CD4-positive, alpha-beta T cell (primary cell): ENCODE data around the gene CGB8. TPM values are rescaled to one million over a fixed set of nuclear protein-coding genes. Genes with fewer than 3 reads are reported as not detected.

ENCODE experiments used
- ATAC-seq: fragments of 200-7000 bp; cut with Tn5 transposase; one replicate; pipeline ENCODE4 v1.10.0; 2022; ENCODE audit warnings: mild to moderate bottlenecking; ENCODE audit not compliant: poor library complexity
- CTCF ChIA-PET: fragments of 350-600 bp; sonication (Branson Sonifier 250); formaldehyde crosslinking; loops from one replicate; lab custom pipeline; 2021; ENCODE audit warnings: antibody characterized with exemption, inconsistent platforms; lab: Charles Lee
- POLR2A ChIA-PET: fragments of 350-600 bp; sonication (Branson Sonifier 250); formaldehyde crosslinking; loops from one replicate; lab custom pipeline; 2021; ENCODE audit warnings: antibody characterized with exemption, inconsistent platforms; lab: Charles Lee
- DNase-seq, 14 experiments: peaks; one replicate each; pipeline ENCODE4 v3.0.0-alpha.2; 2013 to 2020; ENCODE audit warnings: mixed read lengths in 2 of 14
- H3K27ac ChIP-seq, 2 donors: one replicate each; pipeline versions ENCODE4 v1.5.1 to v1.7.0; 2013; ENCODE audit warnings: low read length in 2 of 2, low read depth in 1 of 2, mild to moderate bottlenecking in 1 of 2
- H3K27me3 ChIP-seq, 2 experiments: 1 replicate in 1 of 2; 2 replicates in 1 of 2; pipeline versions ENCODE4 v1.6.1 to v1.7.0; 2013; ENCODE audit warnings: low read length in 2 of 2, control low read depth in 1 of 2, mild to moderate bottlenecking in 1 of 2, moderate library complexity in 1 of 2; ENCODE audit not compliant: insufficient read depth in 2 of 2, control insufficient read depth in 1 of 2
- H3K36me3 ChIP-seq: one replicate; pipeline ENCODE4 v1.6.1; 2013; ENCODE audit warnings: low read length, control low read depth; ENCODE audit not compliant: insufficient read depth
- H3K4me1 ChIP-seq: one replicate; pipeline ENCODE4 v1.6.1; 2013; ENCODE audit warnings: low read length, control low read depth; ENCODE audit not compliant: insufficient read depth
- H3K4me3 ChIP-seq: one replicate; pipeline ENCODE4 v1.5.1; 2013; ENCODE audit warnings: mild to moderate bottlenecking, low read length, moderate library complexity
- H3K9me3 ChIP-seq, 2 experiments: 1 replicate in 1 of 2; 2 replicates in 1 of 2; pipeline versions ENCODE4 v1.6.1 to v1.7.0; 2013; ENCODE audit warnings: low read length in 2 of 2, mild to moderate bottlenecking in 2 of 2, control low read depth in 1 of 2, moderate library complexity in 1 of 2; ENCODE audit not compliant: control insufficient read depth in 1 of 2, insufficient read depth in 1 of 2
- H3K27ac Mint-ChIP-seq: one replicate; pipeline ENCODE4 v1.8.0; 2020; ENCODE audit warnings: mixed read lengths
- H3K27me3 Mint-ChIP-seq: one replicate; pipeline ENCODE4 v1.8.0; 2021; ENCODE audit warnings: mixed read lengths
- H3K36me3 Mint-ChIP-seq: one replicate; pipeline ENCODE4 v1.8.0; 2021; ENCODE audit warnings: low read depth, mixed read lengths
- H3K4me1 Mint-ChIP-seq: one replicate; pipeline ENCODE4 v1.8.0; 2021; ENCODE audit warnings: low read depth, mixed read lengths
- H3K4me3 Mint-ChIP-seq: one replicate; pipeline ENCODE4 v1.8.0; 2020; ENCODE audit warnings: mild to moderate bottlenecking, mixed read lengths
- H3K9me3 Mint-ChIP-seq: one replicate; pipeline ENCODE4 v1.8.0; 2020; ENCODE audit warnings: mixed read lengths
- intact Hi-C, 2 experiments: fragments of 100-400 bp; cut with DNase I in 1 of 2; cut with micrococcal nuclease in 1 of 2; formaldehyde crosslinking; loops; one replicate each; pipeline versions ENCODE4 v1.15.1 to v1.9.0; 2023 to 2025; cut with DNase I, micrococcal nuclease
- total RNA-seq, 174 experiments: library from RNA in 2 of 174; stranded (reverse) in 2 of 174; gene quantifications; one replicate each; pipeline ENCODE4 v1.2.3 and lab custom pipeline; 2021 to 2026
- TF ChIP-seq, protein P1 (sequence below): fragments of 200-600 bp; IDR thresholded peaks from one replicate; pipeline ENCODE4 v1.8.0; 2022; ENCODE audit warnings: antibody characterized with exemption, mild to moderate bottlenecking

The CGB8 gene
- total RNA-seq, 2 experiments from 2014 or later = not detected

DNA sequence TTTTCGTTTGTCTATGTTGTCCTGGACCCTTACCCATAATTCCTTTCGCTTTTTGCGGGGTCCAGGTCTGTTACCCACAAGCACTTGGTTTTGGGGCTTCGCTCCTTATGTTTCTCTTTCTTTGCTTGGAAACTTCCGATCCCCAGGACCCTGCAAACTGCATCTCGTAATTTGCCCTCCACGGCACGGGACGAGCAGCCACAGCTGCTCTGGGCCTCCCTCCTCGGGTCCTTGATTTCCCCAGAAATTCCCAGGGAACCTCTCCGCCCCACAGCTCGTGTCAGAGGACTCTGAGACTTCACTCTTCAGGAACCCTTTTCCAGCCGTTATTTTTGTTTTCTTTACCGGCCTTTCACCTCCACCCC, 36.9 kb upstream of the CGB8 start:
- ATAC-seq (no peak), DNase-seq (no peak)
- Mint-ChIP-seq H3K27ac (peak overlapping the region; percentile 87), H3K4me3 (peak overlapping the region; percentile 86), H3K9me3 (no peaks in the 10 kb centered on the region), H3K36me3 (peaks cover 49% of the 10 kb centered on the region), H3K4me1 (peaks cover 37% of the 10 kb centered on the region), H3K27me3 (peaks cover 3% of the 10 kb centered on the region)
- Histone ChIP-seq H3K4me3 (peak overlapping the region; percentile 94), H3K4me1 (peaks cover 47% of the 10 kb centered on the region), H3K27me3 (no peaks in the 10 kb centered on the region), H3K36me3 (peaks cover 25% of the 10 kb centered on the region), H3K9me3 (no peaks in the 10 kb centered on the region), H3K27ac (peak overlapping the region; percentile 68 to 75)
- CTCF ChIA-PET = interaction anchor here (1.5 to 4.5 kb wide), 2 partner anchors 12 to 29 kb away, joined by 6 to 24 read pairs; partner anchors contain the start of gene LIN7B
- intact Hi-C loops = loop anchor here in 1 of 2 experiments (10.0 kb wide), 2 partner anchors 399 to 1719 kb away; partner anchors contain the start of gene RPL13A
- TF ChIP-seq, protein P1, sequence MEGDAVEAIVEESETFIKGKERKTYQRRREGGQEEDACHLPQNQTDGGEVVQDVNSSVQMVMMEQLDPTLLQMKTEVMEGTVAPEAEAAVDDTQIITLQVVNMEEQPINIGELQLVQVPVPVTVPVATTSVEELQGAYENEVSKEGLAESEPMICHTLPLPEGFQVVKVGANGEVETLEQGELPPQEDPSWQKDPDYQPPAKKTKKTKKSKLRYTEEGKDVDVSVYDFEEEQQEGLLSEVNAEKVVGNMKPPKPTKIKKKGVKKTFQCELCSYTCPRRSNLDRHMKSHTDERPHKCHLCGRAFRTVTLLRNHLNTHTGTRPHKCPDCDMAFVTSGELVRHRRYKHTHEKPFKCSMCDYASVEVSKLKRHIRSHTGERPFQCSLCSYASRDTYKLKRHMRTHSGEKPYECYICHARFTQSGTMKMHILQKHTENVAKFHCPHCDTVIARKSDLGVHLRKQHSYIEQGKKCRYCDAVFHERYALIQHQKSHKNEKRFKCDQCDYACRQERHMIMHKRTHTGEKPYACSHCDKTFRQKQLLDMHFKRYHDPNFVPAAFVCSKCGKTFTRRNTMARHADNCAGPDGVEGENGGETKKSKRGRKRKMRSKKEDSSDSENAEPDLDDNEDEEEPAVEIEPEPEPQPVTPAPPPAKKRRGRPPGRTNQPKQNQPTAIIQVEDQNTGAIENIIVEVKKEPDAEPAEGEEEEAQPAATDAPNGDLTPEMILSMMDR = no peak
- POLR2A ChIA-PET = no interaction called here

- ChIA-PET POLR2A (no interaction called here), CTCF (interaction anchor here (4.5 kb wide), 1 partner anchor 13 kb away, joined by 24 read pairs; no protein-coding TSS in a partner anchor)
- H3K4me3 Mint-ChIP-seq = peak within 1 kb of the TSS; percentile 86
- Histone ChIP-seq H3K36me3 (peaks cover 19% of the 10 kb centered on the region), H3K9me3 (no peaks in the 10 kb centered on the region), H3K27me3 (no peaks in the 10 kb centered on the region), H3K4me1 (peaks cover 45% of the 10 kb centered on the region), H3K27ac (peak within 1 kb of the TSS; percentile 68 to 75), H3K4me3 (peak within 1 kb of the TSS; percentile 94)
- peak within 1 kb of the TSS; percentile 87 for H3K27ac Mint-ChIP-seq
- H3K36me3 Mint-ChIP-seq = peaks cover 43% of the 10 kb centered on the region
- peaks cover 36% of the 10 kb centered on the region for H3K4me1 Mint-ChIP-seq
- intact Hi-C loops = loop anchor here in 1 of 2 experiments (10.0 kb wide), 2 partner anchors 400 to 1720 kb away; partner anchors contain the start of gene RPL13A
- TF ChIP-seq, protein P1 = no peak
- DNase-seq = peak; percentile 96 to 100 (median 99)
- no peaks in the 10 kb centered on the region for H3K9me3 Mint-ChIP-seq
- H3K27me3 Mint-ChIP-seq = peaks cover 5% of the 10 kb centered on the region
- ATAC-seq = peak; percentile 92
Observed at GRCh38 chr19:49085020-49085867, 36.3 kb upstream of the CGB8 start, which contains the start of gene SNRNP70. TSS of gene SNRNP70 (plus strand) at chr19:49085451. CDS start at chr19:49086415, 964 bp downstream.

DNA sequence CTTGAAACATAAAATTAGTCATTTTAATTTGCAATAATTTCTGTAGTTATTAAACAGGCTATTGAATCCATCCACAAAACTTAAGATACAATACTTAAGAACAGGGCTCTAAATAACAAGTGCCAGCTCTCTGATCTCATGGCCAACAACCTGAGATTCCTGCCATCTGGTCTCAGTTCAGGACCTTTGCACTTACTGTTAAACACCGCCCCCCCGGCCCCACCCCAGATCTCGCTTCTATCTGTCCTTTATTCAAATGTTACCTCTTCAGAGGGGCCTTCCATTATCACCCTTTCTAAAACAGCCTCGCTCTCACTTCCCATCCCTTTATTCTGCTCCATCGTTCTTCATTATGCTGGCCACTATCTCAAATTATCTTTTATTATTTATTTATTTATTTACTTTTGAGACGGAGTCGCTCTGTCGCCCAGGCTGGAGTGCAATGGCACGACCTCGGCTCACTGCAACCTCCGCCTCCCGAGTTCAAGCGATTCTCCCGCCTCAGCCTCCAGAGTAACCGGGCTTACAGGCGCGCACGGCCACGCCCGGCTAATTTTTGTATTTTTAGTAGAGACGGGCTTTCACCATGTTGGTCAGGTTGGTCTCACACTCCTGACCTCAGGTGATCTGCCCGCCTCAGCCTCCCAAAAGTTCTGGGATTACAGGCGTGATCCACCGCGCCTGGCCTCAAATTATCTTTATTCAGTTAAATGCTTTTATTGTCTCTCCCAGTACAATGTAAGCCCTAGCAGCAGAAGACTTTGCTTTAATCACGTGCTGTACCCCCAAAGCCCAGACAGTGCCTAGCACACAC, 35.5 kb upstream of the CGB8 start:
- H3K36me3 Mint-ChIP-seq = peaks cover 39% of the 10 kb centered on the region
- POLR2A ChIA-PET = interaction anchor here (0.7 kb wide), 1 partner anchor 972 kb away, joined by 3 read pairs; no protein-coding TSS in a partner anchor

More for the DNA sequence above, 35.5 kb upstream of the CGB8 start:
- H3K4me3 Mint-ChIP-seq = peak overlapping the region; percentile 86
- intact Hi-C loops = loop anchor here in 1 of 2 experiments (5.0 to 10.0 kb wide), 3 partner anchors 87 to 1720 kb away; partner anchors contain the start of gene RPL13A
- Histone ChIP-seq H3K27ac (peak overlapping the region; percentile 65 to 75), H3K36me3 (peaks cover 13% of the 10 kb centered on the region), H3K27me3 (no peaks in the 10 kb centered on the region), H3K9me3 (no peaks in the 10 kb centered on the region), H3K4me3 (peak overlapping the region; percentile 94), H3K4me1 (peaks cover 40% of the 10 kb centered on the region)
- no peak for ATAC-seq
- peak overlapping the region; percentile 87 for H3K27ac Mint-ChIP-seq
- TF ChIP-seq, protein P1 = no peak
- CTCF ChIA-PET = no interaction called here
- no peak for DNase-seq
- no peaks in the 10 kb centered on the region for H3K9me3 Mint-ChIP-seq
- peaks cover 33% of the 10 kb centered on the region for H3K4me1 Mint-ChIP-seq
- peaks cover 12% of the 10 kb centered on the region for H3K27me3 Mint-ChIP-seq
